MM.1S (cell line): Measurements from ENCODE around the gene ZNF462.
"Not testable (repeated sequence)": the region's sequence is repeated elsewhere in the genome, so short reads cannot be mapped to it uniquely, and the experiment has no call there.

Experiments used
- EZH2phosphoT487 ChIP-seq: fragments of 300-600 bp; sonication (generic); IDR thresholded peaks from 2 replicates; pipeline ENCODE4 v1.6.1; 2018; ENCODE audit warnings: antibody characterized with exemption, low read length
- TF ChIP-seq, protein P1 (sequence below): fragments of 300-600 bp; sonication (generic); IDR thresholded peaks from 2 replicates; pipeline ENCODE4 v1.5.1; 2016; ENCODE audit warnings: antibody characterized with exemption, low read length, mixed read lengths

DNA sequence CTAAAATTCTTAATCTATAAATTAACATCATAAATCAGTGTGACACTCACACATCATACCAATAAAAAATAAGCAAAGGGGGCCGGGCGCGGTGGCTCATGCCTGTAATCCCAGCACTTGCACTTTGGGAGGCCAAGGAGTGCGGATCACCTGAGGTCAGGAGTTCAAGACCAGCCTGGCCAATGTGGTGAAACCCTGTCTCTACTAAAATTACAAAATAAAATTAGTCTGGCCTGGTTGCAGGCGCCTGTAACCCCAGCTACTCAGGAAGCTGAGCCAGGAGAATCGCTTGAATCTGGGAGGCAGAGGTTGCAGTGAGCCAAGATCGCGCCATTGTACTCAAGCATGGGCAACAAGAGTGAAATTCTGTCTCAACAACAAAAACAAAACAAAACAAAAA, 11.3 kb upstream of the ZNF462 start:
- TF ChIP-seq, protein P1, sequence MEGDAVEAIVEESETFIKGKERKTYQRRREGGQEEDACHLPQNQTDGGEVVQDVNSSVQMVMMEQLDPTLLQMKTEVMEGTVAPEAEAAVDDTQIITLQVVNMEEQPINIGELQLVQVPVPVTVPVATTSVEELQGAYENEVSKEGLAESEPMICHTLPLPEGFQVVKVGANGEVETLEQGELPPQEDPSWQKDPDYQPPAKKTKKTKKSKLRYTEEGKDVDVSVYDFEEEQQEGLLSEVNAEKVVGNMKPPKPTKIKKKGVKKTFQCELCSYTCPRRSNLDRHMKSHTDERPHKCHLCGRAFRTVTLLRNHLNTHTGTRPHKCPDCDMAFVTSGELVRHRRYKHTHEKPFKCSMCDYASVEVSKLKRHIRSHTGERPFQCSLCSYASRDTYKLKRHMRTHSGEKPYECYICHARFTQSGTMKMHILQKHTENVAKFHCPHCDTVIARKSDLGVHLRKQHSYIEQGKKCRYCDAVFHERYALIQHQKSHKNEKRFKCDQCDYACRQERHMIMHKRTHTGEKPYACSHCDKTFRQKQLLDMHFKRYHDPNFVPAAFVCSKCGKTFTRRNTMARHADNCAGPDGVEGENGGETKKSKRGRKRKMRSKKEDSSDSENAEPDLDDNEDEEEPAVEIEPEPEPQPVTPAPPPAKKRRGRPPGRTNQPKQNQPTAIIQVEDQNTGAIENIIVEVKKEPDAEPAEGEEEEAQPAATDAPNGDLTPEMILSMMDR: not testable (repeated sequence)
- not testable (repeated sequence) for TF ChIP-seq EZH2phosphoT487
